K562 (cell line): ENCODE measurements around the gene MAST4. TPM values are rescaled to one million over a fixed set of nuclear protein-coding genes. Genes with fewer than 3 reads are reported as not detected.

ENCODE experiments used
- ATAC-seq: fragments of 200-7000 bp; cut with Tn5 transposase; 3 replicates; pipeline ENCODE4 v1.9.1; 2020; ENCODE audit warnings: moderate library complexity
- BruUV-seq: library from RNA; stranded (reverse); fragments of 400-500 nt; replicated peaks from 2 replicates; lab custom pipeline; 2021; lab: Mats Ljungman, UMichigan
- CTCF ChIA-PET: fragments of 300-600 bp; formaldehyde crosslinking; extraction: SDS; loops from one replicate; lab custom pipeline; 2021; ENCODE audit warnings: low intra/inter-chr PET ratio; lab: Yijun Ruan, JAX
- POLR2A ChIA-PET: fragments of 300-600, 350-650 bp; sonication (Branson Sonifier 250); formaldehyde crosslinking; extraction: SDS; loops from one replicate; lab custom pipeline; 2021; ENCODE audit warnings: antibody characterized with exemption, inconsistent platforms; lab: Yijun Ruan, JAX
- DNase-seq, 4 experiments: peaks; one replicate each; pipeline versions ENCODE4 v3.0.0 to v3.0.0-alpha.2; 2011 to 2018; ENCODE audit warnings: low spot score in 3 of 4, mixed read lengths in 3 of 4; ENCODE audit errors: extremely low read depth in 1 of 4
- FAIRE-seq: peaks from 2 replicates; lab custom pipeline; 2011; peaks lifted over from hg19 to GRCh38; lab: Jason Lieb, UNC
- H2AFZ ChIP-seq: 2 replicates; pipeline ENCODE4 v1.6.0; 2011; ENCODE audit warnings: low read depth, low read length, control low read depth, inconsistent platforms
- H3K27ac ChIP-seq: fragments of 200-600 bp; 3 replicates; pipeline ENCODE4 v1.8.0; 2011; ENCODE audit warnings: low read depth, mild to moderate bottlenecking, control low read depth, inconsistent platforms, low read length, moderate library complexity, mixed read lengths; ENCODE audit errors: extremely low read depth
- H3K27me3 ChIP-seq, 2 experiments: fragments of 300-600 bp in 1 of 2; 2 replicates in 1 of 2; 3 replicates in 1 of 2; pipeline versions ENCODE4 v1.6.0 to v1.8.0; 2011; ENCODE audit warnings: inconsistent platforms in 2 of 2, low read length in 2 of 2, mild to moderate bottlenecking in 1 of 2, mixed read lengths in 1 of 2, moderate library complexity in 1 of 2; ENCODE audit not compliant: control insufficient read depth in 2 of 2, insufficient read depth in 2 of 2
- H3K36me3 ChIP-seq: fragments of 300-600 bp; 3 replicates; pipeline ENCODE4 v1.8.0; 2011; ENCODE audit warnings: mild to moderate bottlenecking, low read length, inconsistent platforms; ENCODE audit not compliant: control insufficient read depth, insufficient read depth
- H3K4me1 ChIP-seq, 2 experiments: fragments of 200-600 bp in 1 of 2; replicated peaks in 1 of 2; 2 replicates in 1 of 2; 3 replicates in 1 of 2; pipeline versions ENCODE4 v1.5.1 to v1.8.0; 2011; ENCODE audit warnings: inconsistent platforms in 2 of 2, low read length in 2 of 2, mild to moderate bottlenecking in 1 of 2, mixed read lengths in 1 of 2, moderate library complexity in 1 of 2; ENCODE audit not compliant: control insufficient read depth in 2 of 2, insufficient read depth in 2 of 2
- H3K4me2 ChIP-seq: 2 replicates; pipeline ENCODE4 v1.6.1; 2011; ENCODE audit warnings: low read length, control low read depth, inconsistent platforms, mixed read lengths; ENCODE audit not compliant: insufficient read depth
- H3K4me3 ChIP-seq: fragments of 200-600 bp; sonication (generic), shearing (Covaris generic); 2 replicates; pipeline ENCODE4 v1.5.1; 2016; ENCODE audit warnings: control low read depth, inconsistent platforms
- H3K79me2 ChIP-seq: fragments of 200-600 bp; 3 replicates; pipeline ENCODE4 v1.8.0; 2011; ENCODE audit warnings: low read length, inconsistent platforms; ENCODE audit not compliant: control insufficient read depth, insufficient read depth
- H3K9ac ChIP-seq, 2 experiments: 2 replicates each; pipeline versions ENCODE4 v1.6.0 to v1.6.1; 2011; ENCODE audit warnings: low read depth in 2 of 2, low read length in 2 of 2, control low read depth in 1 of 2, inconsistent platforms in 1 of 2, mild to moderate bottlenecking in 1 of 2, mixed read lengths in 1 of 2; ENCODE audit not compliant: insufficient read depth in 1 of 2
- H3K9me1 ChIP-seq: one replicate; pipeline ENCODE4 v1.6.0; 2011; ENCODE audit warnings: inconsistent platforms, mild to moderate bottlenecking, low read length, moderate library complexity; ENCODE audit not compliant: control insufficient read depth, insufficient read depth
- H3K9me3 ChIP-seq: replicated peaks from 2 replicates; pipeline ENCODE4 v1.5.1; 2011; ENCODE audit warnings: low read depth, low read length, inconsistent platforms; ENCODE audit not compliant: control insufficient read depth, insufficient read depth
- H4K20me1 ChIP-seq: replicated peaks from 2 replicates; pipeline ENCODE4 v1.6.1; 2011; ENCODE audit warnings: low read length, inconsistent platforms, mixed read lengths; ENCODE audit not compliant: control insufficient read depth, insufficient read depth
- C11orf30 ChIP-seq: fragments of 450-650 bp; IDR thresholded peaks from 2 replicates; pipeline ENCODE4 v1.6.1; 2016; ENCODE audit warnings: low read depth, mild to moderate bottlenecking
- CBFA2T2 ChIP-seq: fragments of 450-650 bp; conservative IDR thresholded peaks from 2 replicates; pipeline ENCODE4 v1.6.1; 2017; ENCODE audit warnings: mild to moderate bottlenecking
- CHCHD3 ChIP-seq: fragments of 250-450 bp; sonication (Bioruptor Pico); IDR thresholded peaks from 2 replicates; pipeline ENCODE4 v2.1.2; 2022; ENCODE audit warnings: mild to moderate bottlenecking
- CHD1 ChIP-seq: fragments of 200-600 bp; sonication (generic); IDR thresholded peaks from one replicate; pipeline ENCODE4 v1.6.1; 2012; ENCODE audit warnings: mild to moderate bottlenecking, moderate library complexity, low read length, inconsistent platforms
- DPF2 ChIP-seq: fragments of 450-650 bp; IDR thresholded peaks from 2 replicates; pipeline ENCODE4 v1.6.1; 2016
- GABPB1 ChIP-seq: sonication (generic); formaldehyde crosslinking; IDR thresholded peaks from 2 replicates; pipeline ENCODE4 v1.8.0; 2022; ENCODE audit warnings: mild to moderate bottlenecking, missing genetic modification reagents
- MEF2D ChIP-seq: conservative IDR thresholded peaks from 2 replicates; pipeline ENCODE4 v1.6.1; 2016; ENCODE audit warnings: low read depth, missing genetic modification characterization, missing compliant biosample characterization
- NCOA4 ChIP-seq: fragments of 450-650 bp; IDR thresholded peaks from 2 replicates; pipeline ENCODE4 v1.6.1; 2018; ENCODE audit warnings: mild to moderate bottlenecking; ENCODE audit not compliant: partially characterized antibody
- NONO ChIP-seq, 2 experiments: fragments of 200-400 bp in 1 of 2; fragments of 450-650 bp in 1 of 2; formaldehyde crosslinking in 1 of 2; IDR thresholded peaks; 2 replicates each; pipeline ENCODE4 v1.6.1; 2017; ENCODE audit warnings: low read depth in 2 of 2, mild to moderate bottlenecking in 2 of 2, moderate library complexity in 2 of 2, low read length in 1 of 2
- POU5F1 ChIP-seq: fragments of 150-350 bp; IDR thresholded peaks from 2 replicates; pipeline ENCODE4 v1.6.1; 2014; ENCODE audit warnings: borderline replicate concordance, low read length, low read depth, mild to moderate bottlenecking; ENCODE audit not compliant: partially characterized antibody
- RBM25 ChIP-seq: fragments of 200-400 bp; formaldehyde crosslinking; IDR thresholded peaks from 2 replicates; pipeline ENCODE4 v1.6.1; 2018; ENCODE audit warnings: low read length, low read depth, moderate library complexity; ENCODE audit not compliant: severe bottlenecking
- RFX7 ChIP-seq: fragments of 250-450 bp; sonication (Bioruptor Pico); IDR thresholded peaks from 2 replicates; pipeline ENCODE4 v1.5.1; 2021; ENCODE audit warnings: mild to moderate bottlenecking
- ZC3H4 ChIP-seq: sonication (generic); formaldehyde crosslinking; IDR thresholded peaks from 2 replicates; pipeline ENCODE4 v1.9.0; 2021; ENCODE audit warnings: missing genetic modification reagents, borderline replicate concordance
- ZFP36 ChIP-seq: fragments of 150-350 bp; IDR thresholded peaks from 2 replicates; pipeline ENCODE4 v1.6.1; 2018; ENCODE audit warnings: low read length, low read depth; ENCODE audit not compliant: partially characterized antibody
- ZNF197 ChIP-seq: fragments of 200-800 bp; sonication (Bioruptor generic); IDR thresholded peaks from 2 replicates; pipeline ENCODE4 v1.6.1; 2016; ENCODE audit warnings: low read depth, missing genetic modification characterization, missing compliant biosample characterization
- ZNF23 ChIP-seq: fragments of 250-450 bp; sonication (Bioruptor Pico); IDR thresholded peaks from 2 replicates; pipeline ENCODE4 v1.4.0; 2020; ENCODE audit warnings: mild to moderate bottlenecking
- ZNF639 ChIP-seq, 2 experiments: fragments of 200-800 bp in 1 of 2; sonication (Bioruptor generic) in 1 of 2; sonication (generic) in 1 of 2; formaldehyde crosslinking in 1 of 2; IDR thresholded peaks in 1 of 2; conservative IDR thresholded peaks in 1 of 2; 2 replicates each; pipeline versions ENCODE4 v1.5.0 to v1.6.1; 2016 to 2020; ENCODE audit warnings: missing compliant biosample characterization in 1 of 2, missing genetic modification characterization in 1 of 2, missing genetic modification reagents in 1 of 2
- ZSCAN29 ChIP-seq: fragments of 450-650 bp; IDR thresholded peaks from 2 replicates; pipeline ENCODE4 v1.6.1; 2017
- WGBS: fragments of 100-300 bp; shearing (Covaris generic); methylation state at CpG from one replicate; pipeline ENCODE4 v1.1.6; 2016; ENCODE audit warnings: low coverage, mixed read lengths; ENCODE audit not compliant: insufficient coverage; ENCODE audit errors: missing lambda C conversion rate; 5-methylcytosine and 5-hydroxymethylcytosine counted together
- in situ Hi-C: fragments of 300-500 bp; cut with MboI; formaldehyde crosslinking; loops from 4 replicates; pipeline ENCODE4 v1.15.0; 2018; ENCODE audit warnings: inconsistent platforms, mixed read lengths
- intact Hi-C: fragments of 100-400 bp; cut with micrococcal nuclease; formaldehyde crosslinking; loops from 2 replicates; pipeline ENCODE4 v1.14.2; 2022
- polyA plus RNA-seq, 8 experiments: library from polyadenylated mRNA; depleted of rRNA in 4 of 8; stranded (reverse) in 5 of 8; unstranded in 3 of 8; fragments of >200 nt; fragmentation: Nextera tagmentation in 2 of 8; fragmentation: Illumina TruSeq in 1 of 8; extraction: Ambion mirVana in 2 of 8; extraction: Trizol in 1 of 8; gene quantifications; 2 replicates each; pipeline versions ENCODE4 v1.2.1 to v1.2.3, GENCODE V29; 2011 to 2014; ENCODE audit warnings: inconsistent platforms in 1 of 8, missing spikeins in 1 of 8
- total RNA-seq, 7 experiments: library from RNA; depleted of rRNA in 6 of 7; stranded (reverse); fragments of >200 nt in 6 of 7; fragmentation: Illumina TruSeq in 2 of 7; extraction: Trizol in 2 of 7; gene quantifications; 2 replicates each; pipeline versions ENCODE4 v1.2.1 to v1.2.3, GENCODE V29; 2011 to 2021; ENCODE audit warnings: low replicate concordance in 1 of 7
- TF ChIP-seq, protein P1 (sequence below): fragments of 250-450 bp; sonication (Bioruptor Pico); IDR thresholded peaks from 2 replicates; pipeline ENCODE4 v1.4.0; 2020; ENCODE audit warnings: mild to moderate bottlenecking, moderate library complexity
- TF ChIP-seq, protein P2 (sequence below), 2 experiments: fragments of 450-650 bp; IDR thresholded peaks; 2 replicates each; pipeline ENCODE4 v1.6.1; 2016

Gene MAST4
- total and polyA plus RNA-seq, 9 of the 15 experiments (the other 6 are each of a cell fraction or from before 2014, with no cell fraction given) = 0.88 to 10.1 (median 5.2) TPM

- no peak for ATAC-seq
- in situ Hi-C loops (no loop called here), intact Hi-C loops (no loop called here)
- ChIA-PET POLR2A (no interaction called here), CTCF (no interaction called here)
- Histone ChIP-seq H3K4me1 (no peaks in the 10 kb centered on the region), H3K9me1 (no peaks in the 10 kb centered on the region), H2AFZ (no peak overlapping the region), H4K20me1 (no peaks in the 10 kb centered on the region; the same call in 1 of the 2 replicates), H3K27me3 (peaks cover 2 to 12% of the 10 kb centered on the region in 2 experiments; a peak in 1 of 5 replicates), H3K27ac (no peak overlapping the region), H3K4me3 (no peak overlapping the region), H3K79me2 (no peaks in the 10 kb centered on the region), H3K9me3 (no peaks in the 10 kb centered on the region), H3K9ac (no peak overlapping the region), H3K4me2 (no peak overlapping the region), H3K36me3 (no peaks in the 10 kb centered on the region)
- no peak for FAIRE-seq
- no peak for DNase-seq
- BruUV-seq = no TSS peak
- TF ChIP-seq NCOA4 (no peak), CHCHD3 (CRISPR knock-in tag) (no peak), NONO (IDR thresholded peaks at IDR 0.05; ENCODE audit: low read depth in 2 of 2, low read length in 1 of 2) (no peak), ZSCAN29 (no peak), DPF2 (no peak), CHD1 (no peak), ZNF639 (CRISPR knock-in tag; conservative IDR thresholded peaks at IDR 0.05 in 1 of 2, IDR thresholded peaks at IDR 0.05 in 1 of 2) (no peak), MEF2D (tag) (no peak), CBFA2T2 (no peak), ZNF197 (CRISPR knock-in tag) (no peak), ZC3H4 (CRISPR knock-in tag) (no peak), ZFP36 (no peak), POU5F1 (no peak), C11orf30 (no peak), RFX7 (CRISPR knock-in tag) (no peak), ZNF23 (CRISPR knock-in tag) (no peak), GABPB1 (CRISPR knock-in tag) (no peak), RBM25 (no peak)
- TF ChIP-seq, protein P1, sequence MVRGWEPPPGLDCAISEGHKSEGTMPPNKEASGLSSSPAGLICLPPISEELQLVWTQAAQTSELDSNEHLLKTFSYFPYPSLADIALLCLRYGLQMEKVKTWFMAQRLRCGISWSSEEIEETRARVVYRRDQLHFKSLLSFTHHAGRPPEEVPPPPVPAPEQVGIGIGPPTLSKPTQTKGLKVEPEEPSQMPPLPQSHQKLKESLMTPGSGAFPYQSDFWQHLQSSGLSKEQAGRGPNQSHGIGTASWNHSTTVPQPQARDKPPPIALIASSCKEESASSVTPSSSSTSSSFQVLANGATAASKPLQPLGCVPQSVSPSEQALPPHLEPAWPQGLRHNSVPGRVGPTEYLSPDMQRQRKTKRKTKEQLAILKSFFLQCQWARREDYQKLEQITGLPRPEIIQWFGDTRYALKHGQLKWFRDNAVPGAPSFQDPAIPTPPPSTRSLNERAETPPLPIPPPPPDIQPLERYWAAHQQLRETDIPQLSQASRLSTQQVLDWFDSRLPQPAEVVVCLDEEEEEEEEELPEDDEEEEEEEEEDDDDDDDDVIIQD (CRISPR knock-in tag) = no peak
- TF ChIP-seq, protein P2, sequence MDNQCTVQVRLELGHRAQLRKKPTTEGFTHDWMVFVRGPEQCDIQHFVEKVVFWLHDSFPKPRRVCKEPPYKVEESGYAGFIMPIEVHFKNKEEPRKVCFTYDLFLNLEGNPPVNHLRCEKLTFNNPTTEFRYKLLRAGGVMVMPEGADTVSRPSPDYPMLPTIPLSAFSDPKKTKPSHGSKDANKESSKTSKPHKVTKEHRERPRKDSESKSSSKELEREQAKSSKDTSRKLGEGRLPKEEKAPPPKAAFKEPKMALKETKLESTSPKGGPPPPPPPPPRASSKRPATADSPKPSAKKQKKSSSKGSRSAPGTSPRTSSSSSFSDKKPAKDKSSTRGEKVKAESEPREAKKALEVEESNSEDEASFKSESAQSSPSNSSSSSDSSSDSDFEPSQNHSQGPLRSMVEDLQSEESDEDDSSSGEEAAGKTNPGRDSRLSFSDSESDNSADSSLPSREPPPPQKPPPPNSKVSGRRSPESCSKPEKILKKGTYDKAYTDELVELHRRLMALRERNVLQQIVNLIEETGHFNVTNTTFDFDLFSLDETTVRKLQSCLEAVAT (IDR thresholded peaks at IDR 0.05) = no peak
- WGBS = 0% methylated on average over 6 of the region's 6 CpGs
Observed at GRCh38 chr5:66808663-66809062, 212.5 kb downstream of the MAST4 start.
